ENCODE data around the gene ACD.
A peak's percentile ranks its signal among the peaks of the same experiment; 100 is the strongest.

Gene ACD

DNA sequence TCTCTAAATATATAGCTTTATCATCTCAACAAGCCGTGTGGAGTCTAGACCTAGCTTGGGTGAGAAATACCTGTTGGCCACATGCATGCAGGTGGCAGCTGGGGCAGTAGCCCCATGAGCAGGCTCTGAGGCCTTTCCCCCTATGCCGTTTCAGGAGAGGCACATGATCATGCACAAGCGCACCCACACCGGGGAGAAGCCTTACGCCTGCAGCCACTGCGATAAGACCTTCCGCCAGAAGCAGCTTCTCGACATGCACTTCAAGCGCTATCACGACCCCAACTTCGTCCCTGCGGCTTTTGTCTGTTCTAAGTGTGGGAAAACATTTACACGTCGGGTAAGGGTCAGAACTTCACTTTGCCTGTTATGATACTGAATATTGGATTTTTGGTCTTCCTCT, 31.8 kb downstream of the ACD start:
- DNase-seq (ENCODE audit: insufficient read length, low spot score): no peak
- TF ChIP-seq, protein P1, sequence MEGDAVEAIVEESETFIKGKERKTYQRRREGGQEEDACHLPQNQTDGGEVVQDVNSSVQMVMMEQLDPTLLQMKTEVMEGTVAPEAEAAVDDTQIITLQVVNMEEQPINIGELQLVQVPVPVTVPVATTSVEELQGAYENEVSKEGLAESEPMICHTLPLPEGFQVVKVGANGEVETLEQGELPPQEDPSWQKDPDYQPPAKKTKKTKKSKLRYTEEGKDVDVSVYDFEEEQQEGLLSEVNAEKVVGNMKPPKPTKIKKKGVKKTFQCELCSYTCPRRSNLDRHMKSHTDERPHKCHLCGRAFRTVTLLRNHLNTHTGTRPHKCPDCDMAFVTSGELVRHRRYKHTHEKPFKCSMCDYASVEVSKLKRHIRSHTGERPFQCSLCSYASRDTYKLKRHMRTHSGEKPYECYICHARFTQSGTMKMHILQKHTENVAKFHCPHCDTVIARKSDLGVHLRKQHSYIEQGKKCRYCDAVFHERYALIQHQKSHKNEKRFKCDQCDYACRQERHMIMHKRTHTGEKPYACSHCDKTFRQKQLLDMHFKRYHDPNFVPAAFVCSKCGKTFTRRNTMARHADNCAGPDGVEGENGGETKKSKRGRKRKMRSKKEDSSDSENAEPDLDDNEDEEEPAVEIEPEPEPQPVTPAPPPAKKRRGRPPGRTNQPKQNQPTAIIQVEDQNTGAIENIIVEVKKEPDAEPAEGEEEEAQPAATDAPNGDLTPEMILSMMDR (IDR thresholded peaks at IDR 0.05; ENCODE audit: insufficient read depth, missing control alignments): no peak
- FAIRE-seq: no peak

DNA sequence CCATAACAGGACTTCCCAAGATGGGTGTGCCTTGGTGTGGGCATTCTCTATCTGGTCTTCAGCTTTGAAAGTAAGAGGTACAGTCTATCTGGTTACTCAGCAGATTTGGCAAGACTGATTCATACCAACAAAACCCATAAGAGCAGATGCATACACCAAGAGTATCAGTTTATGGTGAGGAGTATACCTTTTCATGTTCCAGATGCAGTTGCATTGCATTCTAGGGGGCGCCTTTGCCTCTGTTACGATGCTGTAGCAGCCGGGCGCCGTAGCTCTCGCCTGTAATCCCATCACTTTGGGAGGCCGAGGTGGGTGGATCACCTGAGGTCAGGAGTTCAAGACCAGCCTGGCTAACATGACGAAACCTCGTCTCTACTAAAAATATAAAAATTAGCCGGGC, 46.3 kb downstream of the ACD start:
- TF ChIP-seq, protein P1 (IDR thresholded peaks at IDR 0.05; ENCODE audit: insufficient read depth, missing control alignments): peak; percentile 28
- FAIRE-seq (no peak), DNase-seq (ENCODE audit: insufficient read length, low spot score) (no peak)

- no peak for DNase-seq (ENCODE audit: insufficient read length, low spot score)
- no peak for FAIRE-seq
- TF ChIP-seq, protein P1 (IDR thresholded peaks at IDR 0.05; ENCODE audit: insufficient read depth, missing control alignments): no peak
Measured at GRCh38 chr16:67608364-67608763, 51.7 kb downstream of the ACD start.

Data from D721Med (cell line).